Activated T-cell treated with anti-CD3 and anti-CD28 coated beads, Interleukin-2, amount 50 U/mL, for 72 hours (primary cell): Measurements from ENCODE around the gene ITSN1. TPM values are rescaled to one million over a fixed set of nuclear protein-coding genes. Genes with fewer than 3 reads are reported as not detected.
"Not testable (repeated sequence)": the region's sequence is repeated elsewhere in the genome, so short reads cannot be mapped to it uniquely, and the experiment has no call there.

Experiments used
- ATAC-seq, 2 donors: fragments of 150-1000 bp; cut with Tn5 transposase; replicated peaks in 1 of 2; 2 replicates each; pipeline ENCODE4 v1.10.0; 2021; ENCODE audit warnings: moderate library complexity in 2 of 2, mild to moderate bottlenecking in 1 of 2
- DNase-seq, 2 donors: peaks; one replicate each; pipeline ENCODE4 v3.0.0; 2021 to 2022; ENCODE audit warnings: mixed read lengths in 1 of 2
- H3K27ac Mint-ChIP-seq: one replicate; pipeline ENCODE4 v1.8.0; 2022; ENCODE audit warnings: mild to moderate bottlenecking, moderate library complexity, mixed read lengths
- H3K27me3 Mint-ChIP-seq: one replicate; pipeline ENCODE4 v1.8.0; 2022; ENCODE audit warnings: low read depth, mixed read lengths
- H3K36me3 Mint-ChIP-seq, 2 donors: one replicate each; pipeline ENCODE4 v1.8.0; 2022; ENCODE audit warnings: mixed read lengths in 2 of 2, mild to moderate bottlenecking in 1 of 2; ENCODE audit not compliant: insufficient read depth in 2 of 2
- H3K4me1 Mint-ChIP-seq: one replicate; pipeline ENCODE4 v1.8.0; 2022; ENCODE audit warnings: low read depth, mixed read lengths
- H3K4me3 Mint-ChIP-seq, 2 donors: one replicate each; pipeline ENCODE4 v1.8.0; 2022; ENCODE audit warnings: mild to moderate bottlenecking in 2 of 2, mixed read lengths in 2 of 2, moderate library complexity in 2 of 2
- H3K9me3 Mint-ChIP-seq, 2 donors: one replicate each; pipeline ENCODE4 v1.8.0; 2022; ENCODE audit warnings: mixed read lengths in 2 of 2
- total RNA-seq, 2 donors: library from RNA; stranded (reverse); gene quantifications; one replicate each; pipeline ENCODE4 v1.2.3, GENCODE V29; 2022

ITSN1 gene
- total RNA-seq, 2 donors from 2014 or later: 2.6 to 4.5 TPM

DNA sequence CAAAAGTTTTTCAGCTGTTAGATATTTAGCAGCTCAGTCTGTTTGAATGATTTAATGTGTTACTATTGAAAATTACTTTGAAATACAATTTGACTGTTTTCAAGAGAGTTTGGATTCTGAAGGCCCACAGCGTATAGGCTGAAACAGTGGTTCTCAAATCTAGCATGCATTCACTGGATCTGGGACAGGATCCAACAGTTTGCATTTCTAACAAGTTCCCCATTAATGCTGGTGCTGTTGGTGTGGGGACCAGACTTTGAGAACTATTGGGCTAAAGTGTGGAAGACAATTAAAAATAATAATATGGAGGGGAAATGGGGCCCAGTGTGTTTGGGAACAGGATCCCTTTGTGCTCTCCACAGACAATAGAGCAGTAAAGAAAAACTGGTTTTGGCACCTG lies 31.9 kb downstream of the ITSN1 start:
- no peaks in the 10 kb centered on the region for H3K27me3 Mint-ChIP-seq
- ATAC-seq: no peak
- DNase-seq: no peak
- H3K9me3 Mint-ChIP-seq: no peaks in the 10 kb centered on the region
- H3K4me3 Mint-ChIP-seq: no peak overlapping the region
- no peaks in the 10 kb centered on the region for H3K36me3 Mint-ChIP-seq
- H3K4me1 Mint-ChIP-seq: peaks cover 6% of the 10 kb centered on the region
- no peak overlapping the region for H3K27ac Mint-ChIP-seq

GRCh38 chr21:33676666-33677065 lies 34.4 kb downstream of the ITSN1 start:
- DNase-seq, H3K27ac Mint-ChIP-seq, H3K4me1 Mint-ChIP-seq, H3K4me3 Mint-ChIP-seq, H3K9me3 Mint-ChIP-seq, ATAC-seq, H3K36me3 Mint-ChIP-seq, H3K27me3 Mint-ChIP-seq: not testable (repeated sequence)

DNA sequence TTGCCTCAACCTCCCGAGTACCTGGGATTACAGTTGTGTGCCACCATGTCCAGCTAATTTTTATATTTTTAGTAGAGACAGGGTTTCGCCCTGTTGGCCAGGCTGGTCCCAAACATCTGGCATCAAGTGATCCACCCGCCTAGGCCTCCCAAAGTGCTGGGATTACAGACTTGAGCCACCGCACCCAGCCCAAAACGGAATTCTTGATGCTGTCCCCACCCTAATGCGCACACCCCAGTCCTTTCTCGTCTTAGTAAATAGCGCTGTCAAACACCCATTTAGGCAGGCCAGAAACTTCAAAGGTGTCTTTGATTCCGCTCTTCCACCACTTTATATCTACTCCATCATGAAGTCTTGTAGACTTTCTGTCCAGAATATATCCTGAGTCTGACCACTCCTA lies 35.1 kb downstream of the ITSN1 start:
- H3K36me3 Mint-ChIP-seq: no peaks in the 10 kb centered on the region

DNA sequence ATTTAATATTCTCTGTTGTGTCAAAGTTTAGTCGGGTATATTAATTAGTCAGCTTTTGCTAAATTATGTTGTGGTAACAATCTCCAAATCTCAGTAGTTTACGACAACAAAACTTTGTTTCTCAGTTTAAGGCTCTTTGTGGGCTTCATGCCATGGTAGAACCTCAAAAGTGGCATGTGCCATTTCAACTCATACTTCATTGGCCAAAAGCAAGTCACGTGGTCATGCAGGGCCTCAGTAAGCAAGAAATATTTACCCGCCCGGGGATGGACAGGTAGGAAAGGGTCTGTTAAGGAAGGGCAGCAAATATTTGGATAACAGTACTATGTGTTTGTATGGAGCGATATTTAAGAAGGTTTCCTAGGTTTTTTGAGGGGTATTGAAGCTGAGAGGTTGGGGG lies 38.6 kb downstream of the ITSN1 start:
- no peaks in the 10 kb centered on the region for H3K4me1 Mint-ChIP-seq

More for the DNA sequence above, 35.1 kb downstream of the ITSN1 start:
- Mint-ChIP-seq H3K9me3 (no peaks in the 10 kb centered on the region), H3K27me3 (no peaks in the 10 kb centered on the region), H3K27ac (no peak overlapping the region), H3K4me3 (no peak overlapping the region), H3K4me1 (no peaks in the 10 kb centered on the region)
- no peak for ATAC-seq
- no peak for DNase-seq

GRCh38 chr21:33682992-33683627 lies 40.8 kb downstream of the ITSN1 start:
- no peak overlapping the region for H3K27ac Mint-ChIP-seq
- no peaks in the 10 kb centered on the region for H3K27me3 Mint-ChIP-seq
- no peak for ATAC-seq
- H3K9me3 Mint-ChIP-seq: no peaks in the 10 kb centered on the region
- H3K4me1 Mint-ChIP-seq: no peaks in the 10 kb centered on the region
- no peak overlapping the region for H3K4me3 Mint-ChIP-seq
- no peaks in the 10 kb centered on the region for H3K36me3 Mint-ChIP-seq
- DNase-seq: no peak

More for the DNA sequence above, 38.6 kb downstream of the ITSN1 start:
- Mint-ChIP-seq H3K9me3 (no peaks in the 10 kb centered on the region), H3K27ac (no peak overlapping the region), H3K4me3 (no peak overlapping the region), H3K27me3 (no peaks in the 10 kb centered on the region), H3K36me3 (no peaks in the 10 kb centered on the region)
- ATAC-seq (no peak), DNase-seq (no peak)

GRCh38 chr21:33684068-33684467 lies 41.8 kb downstream of the ITSN1 start:
- Mint-ChIP-seq H3K4me1 (no peaks in the 10 kb centered on the region), H3K4me3 (no peak overlapping the region), H3K36me3 (no peaks in the 10 kb centered on the region), H3K27me3 (no peaks in the 10 kb centered on the region), H3K9me3 (no peaks in the 10 kb centered on the region), H3K27ac (no peak overlapping the region)
- DNase-seq (no peak), ATAC-seq (no peak)

- H3K4me3 Mint-ChIP-seq: no peak overlapping the region
- H3K36me3 Mint-ChIP-seq: no peaks in the 10 kb centered on the region
- ATAC-seq (no peak), DNase-seq (no peak)
- H3K27ac Mint-ChIP-seq: no peak overlapping the region
- no peaks in the 10 kb centered on the region for H3K4me1 Mint-ChIP-seq
- H3K27me3 Mint-ChIP-seq: no peaks in the 10 kb centered on the region
- H3K9me3 Mint-ChIP-seq: no peaks in the 10 kb centered on the region
Observed at GRCh38 chr21:33684923-33685560, 42.7 kb downstream of the ITSN1 start.

GRCh38 chr21:33685613-33686197 lies 43.4 kb downstream of the ITSN1 start:
- Mint-ChIP-seq H3K27ac (no peak overlapping the region), H3K9me3 (no peaks in the 10 kb centered on the region), H3K36me3 (no peaks in the 10 kb centered on the region), H3K27me3 (no peaks in the 10 kb centered on the region), H3K4me3 (no peak overlapping the region), H3K4me1 (no peaks in the 10 kb centered on the region)
- DNase-seq (no peak), ATAC-seq (no peak)

- no peak overlapping the region for H3K27ac Mint-ChIP-seq
- no peaks in the 10 kb centered on the region for H3K27me3 Mint-ChIP-seq
- H3K4me1 Mint-ChIP-seq: no peaks in the 10 kb centered on the region
- no peak for DNase-seq
- H3K9me3 Mint-ChIP-seq: no peaks in the 10 kb centered on the region
- no peak overlapping the region for H3K4me3 Mint-ChIP-seq
- no peaks in the 10 kb centered on the region for H3K36me3 Mint-ChIP-seq
- ATAC-seq: no peak
Observed at GRCh38 chr21:33686386-33686785, 44.1 kb downstream of the ITSN1 start.

GRCh38 chr21:33687634-33688033 lies 45.3 kb downstream of the ITSN1 start:
- Mint-ChIP-seq H3K36me3 (no peaks in the 10 kb centered on the region), H3K27me3 (no peaks in the 10 kb centered on the region), H3K4me3 (no peak overlapping the region), H3K4me1 (no peaks in the 10 kb centered on the region), H3K27ac (no peak overlapping the region), H3K9me3 (no peaks in the 10 kb centered on the region)
- DNase-seq (no peak), ATAC-seq (no peak)

GRCh38 chr21:33688353-33688752 lies 46.1 kb downstream of the ITSN1 start:
- no peaks in the 10 kb centered on the region for H3K4me1 Mint-ChIP-seq
- no peaks in the 10 kb centered on the region for H3K36me3 Mint-ChIP-seq
- H3K27me3 Mint-ChIP-seq: no peaks in the 10 kb centered on the region
- H3K27ac Mint-ChIP-seq: no peak overlapping the region
- no peak overlapping the region for H3K4me3 Mint-ChIP-seq
- no peaks in the 10 kb centered on the region for H3K9me3 Mint-ChIP-seq
- ATAC-seq (no peak), DNase-seq (no peak)

- no peak for ATAC-seq
- H3K4me3 Mint-ChIP-seq: no peak overlapping the region
- no peaks in the 10 kb centered on the region for H3K27me3 Mint-ChIP-seq
- H3K9me3 Mint-ChIP-seq: no peaks in the 10 kb centered on the region
- H3K27ac Mint-ChIP-seq: no peak overlapping the region
- no peaks in the 10 kb centered on the region for H3K36me3 Mint-ChIP-seq
- no peak for DNase-seq
- no peaks in the 10 kb centered on the region for H3K4me1 Mint-ChIP-seq
Observed at GRCh38 chr21:33690874-33691273, 48.6 kb downstream of the ITSN1 start.

GRCh38 chr21:33691945-33692603 lies 49.8 kb downstream of the ITSN1 start:
- Mint-ChIP-seq H3K36me3 (no peaks in the 10 kb centered on the region), H3K4me3 (no peak overlapping the region), H3K4me1 (no peaks in the 10 kb centered on the region), H3K27me3 (no peaks in the 10 kb centered on the region), H3K9me3 (no peaks in the 10 kb centered on the region), H3K27ac (no peak overlapping the region)
- DNase-seq: no peak
- ATAC-seq: no peak
